T-helper 2 cell (primary cell): ENCODE data around the gene ACE2.

Experiments used
- DNase-seq, 5 experiments: peaks; one replicate each; pipeline versions ENCODE4 v3.0.0 to v3.0.0-alpha.2; 2012 to 2022

ACE2 gene

DNA sequence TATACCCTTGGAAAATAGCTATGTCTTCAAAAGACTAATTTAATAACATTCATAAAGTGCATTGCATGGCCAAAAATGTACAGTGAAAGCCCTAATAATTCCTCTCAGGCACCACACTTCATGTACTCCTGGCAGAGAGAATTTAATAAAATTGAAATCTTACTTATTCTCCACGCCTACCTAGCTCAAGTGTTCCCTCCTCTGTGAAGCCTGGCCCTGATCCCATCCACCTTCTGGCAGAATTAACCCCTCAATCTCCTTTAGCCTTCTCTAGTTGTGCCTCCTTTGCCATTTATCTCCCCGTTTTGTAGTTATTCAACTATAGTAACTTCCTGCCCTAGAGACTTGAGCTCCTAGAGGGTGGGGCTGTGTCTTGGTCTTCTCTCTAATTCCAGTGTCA lies 26.7 kb downstream of the ACE2 start:
- DNase-seq: no peak

DNA sequence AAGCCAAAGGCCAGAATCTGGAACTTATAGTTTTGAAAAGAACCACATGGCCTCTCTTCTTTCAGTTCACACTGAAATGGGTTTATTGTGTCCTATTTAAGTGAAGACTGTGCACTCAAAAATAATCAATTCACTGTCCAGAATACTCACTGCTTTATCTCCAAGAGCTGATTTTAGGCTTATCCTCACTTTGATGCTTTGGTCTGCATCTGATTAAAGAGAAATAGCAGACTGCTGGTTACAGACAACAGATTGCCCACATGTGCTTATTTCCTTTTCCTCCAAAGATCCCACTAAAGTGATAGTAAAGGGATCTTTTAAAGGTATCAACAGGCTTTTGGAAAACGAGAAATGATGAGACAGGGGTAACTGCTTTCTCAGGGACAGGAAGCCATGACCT lies 30.6 kb downstream of the ACE2 start:
- no peak for DNase-seq

- DNase-seq: no peak
Measured at GRCh38 chrX:15567886-15568616, 32.7 kb downstream of the ACE2 start.

DNA sequence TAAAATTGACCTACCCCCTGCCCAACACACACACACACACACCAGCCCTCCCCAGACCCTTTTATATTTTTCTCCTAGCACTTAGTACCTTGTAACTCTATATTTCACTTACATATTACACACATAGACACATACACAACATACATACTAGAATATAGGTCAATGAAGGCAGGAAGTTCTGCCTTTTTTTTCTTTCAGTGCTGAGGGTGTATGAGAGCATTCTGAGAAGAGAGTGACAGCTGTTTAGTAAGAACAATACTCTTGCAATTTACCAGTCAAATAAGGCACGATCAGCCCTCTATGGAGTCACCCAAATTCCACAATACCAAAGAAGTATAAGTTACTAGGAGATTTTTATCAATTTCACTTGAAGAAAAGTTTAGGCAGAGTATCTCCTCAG lies 33.5 kb downstream of the ACE2 start:
- no peak for DNase-seq

DNA sequence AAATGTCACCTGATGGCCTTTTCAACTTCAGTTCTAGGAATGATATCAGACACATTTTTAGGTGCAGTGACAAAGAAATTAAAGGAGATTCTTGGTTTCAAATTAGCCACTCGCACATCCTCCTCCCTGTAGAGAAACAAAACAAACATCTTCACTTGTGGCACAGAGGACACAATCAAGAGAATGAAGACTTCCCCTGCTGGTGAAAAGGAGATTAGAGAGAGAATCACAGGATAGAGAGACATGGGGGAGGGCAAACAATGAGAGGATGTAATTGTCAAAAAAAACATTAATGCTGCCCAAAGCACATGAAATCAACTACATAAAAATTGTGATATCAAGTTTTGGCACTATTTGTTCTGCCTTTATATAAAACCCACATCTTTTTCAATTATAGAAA lies 34.5 kb downstream of the ACE2 start:
- peak in 1 of 5 experiments; percentile 0 for DNase-seq

GRCh38 chrX:15564981-15565579 lies 35.7 kb downstream of the ACE2 start:
- peak in 1 of 5 experiments; percentile 41 for DNase-seq

GRCh38 chrX:15563056-15563455 lies 37.7 kb downstream of the ACE2 start:
- no peak for DNase-seq

DNA sequence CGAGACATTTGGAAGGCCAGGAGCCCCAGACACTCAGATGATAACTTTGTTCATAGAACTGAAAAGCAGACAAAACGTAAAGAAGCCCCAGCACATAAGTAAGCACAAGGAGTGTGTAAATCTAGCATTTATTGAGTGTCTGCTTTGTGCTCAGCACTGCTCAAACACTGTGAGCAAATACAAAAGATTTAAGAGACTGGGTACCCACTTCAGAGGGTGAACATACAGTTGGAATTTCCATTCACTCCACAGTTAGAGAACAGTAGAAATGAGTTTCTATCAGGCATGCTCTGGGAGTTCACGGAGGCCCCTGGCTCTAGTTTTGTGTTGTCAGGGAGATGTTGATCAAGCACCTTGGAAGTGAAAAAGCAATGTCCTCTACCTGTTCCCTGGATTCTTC lies 39.8 kb downstream of the ACE2 start:
- no peak for DNase-seq

DNA sequence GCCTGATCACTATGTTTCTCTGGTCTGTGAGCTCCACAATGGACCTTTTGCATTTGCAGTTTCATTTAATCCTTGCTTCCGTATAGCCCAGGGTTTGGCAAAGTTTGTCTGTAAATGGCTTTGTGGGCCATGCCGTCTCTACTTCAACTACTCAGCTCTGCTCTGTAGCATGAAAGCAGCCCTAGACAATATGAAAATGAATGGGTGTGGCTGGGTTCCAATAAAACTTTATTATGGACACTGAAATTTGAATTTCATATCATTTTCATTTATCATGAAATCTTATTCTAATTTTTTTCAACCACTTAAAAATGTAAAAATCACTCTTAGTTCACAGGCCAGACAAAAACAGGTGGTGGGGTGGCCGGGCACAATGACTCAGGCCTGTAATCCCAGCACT lies 41.5 kb downstream of the ACE2 start:
- no peak for DNase-seq

GRCh38 chrX:15549189-15550012 lies 51.4 kb downstream of the ACE2 start:
- no peak for DNase-seq

- no peak for DNase-seq
Measured at GRCh38 chrX:15547356-15547755, 53.4 kb downstream of the ACE2 start.

DNA sequence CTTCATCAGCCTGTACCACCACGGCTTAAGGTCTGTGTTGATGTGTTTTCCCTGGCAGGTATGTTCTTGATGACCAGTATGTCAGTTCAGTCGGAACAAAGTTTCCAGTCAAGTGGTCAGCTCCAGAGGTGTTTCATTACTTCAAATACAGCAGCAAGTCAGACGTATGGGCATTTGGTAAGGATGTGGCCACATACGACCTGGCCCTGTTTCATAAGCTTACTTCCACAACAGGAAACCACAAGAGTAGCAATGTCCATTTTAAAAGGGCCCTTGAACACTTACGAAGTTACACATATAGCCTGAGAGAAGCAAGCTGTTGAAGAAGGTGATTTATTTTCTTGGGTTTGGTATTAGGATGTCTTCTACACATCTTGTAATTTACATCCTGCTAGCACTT lies 54.0 kb downstream of the ACE2 start:
- DNase-seq: no peak

DNA sequence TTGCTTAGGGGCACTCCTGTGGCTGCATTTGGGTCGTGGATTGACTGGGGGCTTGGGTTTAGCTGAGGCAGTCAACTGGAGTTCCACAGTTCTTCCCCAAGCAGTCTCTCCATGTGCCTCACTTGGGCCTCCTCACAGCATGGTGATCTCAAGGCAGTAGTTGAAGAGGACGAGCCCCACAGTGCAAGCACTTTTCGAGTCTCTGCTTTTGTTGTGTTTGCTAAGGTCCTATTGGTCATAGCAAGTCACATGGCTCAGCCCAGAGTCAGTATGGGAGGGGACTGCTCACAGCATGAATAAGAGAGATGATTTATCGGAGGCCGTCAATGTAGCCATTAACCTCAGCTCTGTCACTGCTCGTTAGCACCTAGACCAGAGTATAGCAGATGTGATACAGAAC lies 70.4 kb downstream of the ACE2 start:
- no peak for DNase-seq

DNA sequence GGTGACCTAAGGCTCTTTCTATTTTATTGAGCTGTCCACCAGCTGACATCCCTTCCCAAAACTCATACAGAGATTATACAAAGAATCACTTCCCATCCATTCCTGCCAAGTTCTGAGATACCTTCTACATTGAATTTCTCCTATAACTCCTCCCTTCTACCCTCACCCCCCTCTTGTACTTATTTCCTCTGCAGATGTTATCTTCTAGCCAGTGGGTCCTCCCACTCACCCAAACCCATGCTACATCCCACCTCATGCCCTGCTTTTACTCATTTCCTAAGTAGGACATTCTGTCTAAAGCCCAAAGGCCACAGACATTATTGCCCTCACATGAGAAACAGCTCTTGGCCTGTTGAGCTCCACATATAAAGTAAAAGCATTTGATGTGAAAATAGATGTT lies 71.6 kb downstream of the ACE2 start:
- DNase-seq: no peak

GRCh38 chrX:15525664-15526416 lies 74.9 kb downstream of the ACE2 start:
- DNase-seq: no peak

- no peak for DNase-seq
Measured at GRCh38 chrX:15524417-15524816, 76.3 kb downstream of the ACE2 start.

DNA sequence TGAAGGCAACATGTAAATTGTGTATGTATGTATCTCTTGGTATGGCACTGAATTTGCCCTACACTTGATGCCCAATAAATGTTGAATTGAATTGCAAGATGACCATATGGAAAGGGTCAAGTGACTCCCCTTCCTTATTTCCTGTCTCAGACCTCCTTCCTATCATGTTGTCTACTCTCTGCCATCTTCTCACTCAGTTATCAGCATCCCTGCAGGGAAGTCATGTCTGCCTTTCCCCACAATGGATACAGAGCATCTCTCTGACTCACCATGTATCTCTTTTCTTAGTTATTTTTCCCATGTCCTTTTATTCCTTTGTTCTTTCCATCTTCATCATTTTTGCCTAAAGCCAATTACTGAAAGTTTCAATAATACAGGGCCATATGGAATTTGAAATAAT lies 77.7 kb downstream of the ACE2 start:
- DNase-seq: no peak

DNA sequence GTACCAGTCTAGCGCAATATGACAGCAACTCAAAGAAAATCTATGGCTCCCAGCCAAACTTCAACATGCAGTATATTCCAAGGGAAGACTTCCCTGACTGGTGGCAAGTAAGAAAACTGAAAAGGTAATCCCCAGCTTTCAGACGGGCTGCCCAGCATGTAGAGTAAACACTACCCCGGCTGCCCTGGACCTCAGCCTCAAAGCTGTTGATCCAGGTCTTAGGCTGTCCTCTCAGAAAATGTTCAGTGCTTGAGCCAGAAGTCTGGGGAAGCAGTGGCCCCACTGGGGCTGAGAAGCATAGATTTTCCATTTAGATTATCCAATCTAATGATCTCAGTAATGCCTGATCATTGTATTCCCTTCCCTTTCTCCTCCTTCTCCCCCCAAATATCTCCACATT lies 78.3 kb downstream of the ACE2 start:
- DNase-seq: no peak

- DNase-seq: no peak
Measured at GRCh38 chrX:15515931-15516330, 84.8 kb downstream of the ACE2 start.

DNA sequence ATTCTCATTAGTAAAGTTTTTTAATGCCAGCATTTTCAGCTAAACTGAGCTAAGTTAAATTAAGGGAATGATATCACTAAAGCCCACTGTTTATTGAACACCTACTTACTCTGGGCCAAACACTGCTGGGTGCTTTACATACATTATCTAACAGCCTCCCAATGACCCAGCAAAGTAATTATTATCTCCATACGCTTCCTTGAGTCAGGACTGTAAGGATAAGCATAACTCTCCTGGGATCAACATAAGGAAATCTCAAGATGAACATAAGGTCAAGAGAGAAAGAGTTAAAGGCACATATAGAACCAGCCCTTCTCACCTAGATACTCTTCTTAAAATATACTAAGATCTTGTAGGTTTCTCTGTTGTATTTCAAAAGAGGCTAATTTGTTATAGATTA lies 86.5 kb downstream of the ACE2 start:
- no peak for DNase-seq

- DNase-seq: no peak
Measured at GRCh38 chrX:15512401-15512965, 88.3 kb downstream of the ACE2 start.

DNA sequence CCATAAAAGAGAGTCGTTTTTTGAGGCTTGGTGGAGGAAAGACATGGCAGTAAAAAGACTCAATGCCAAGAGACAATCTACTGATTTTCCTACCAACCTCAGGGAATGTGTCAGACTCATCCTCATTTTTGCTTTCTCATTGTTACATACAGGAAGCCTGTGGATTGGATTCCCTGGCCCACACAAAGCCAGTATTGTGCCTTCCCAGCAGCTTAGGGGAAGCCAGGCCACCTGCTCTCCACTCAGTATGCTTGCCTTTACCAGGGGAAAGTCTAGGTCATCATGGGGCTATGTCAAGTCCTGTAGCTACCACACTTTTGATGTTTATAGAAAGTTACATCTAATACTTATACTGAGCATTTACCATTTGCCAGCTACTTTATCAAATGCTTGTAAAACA lies 89.2 kb downstream of the ACE2 start:
- no peak for DNase-seq
